ENCODE results near the gene GPC4. TPM values are rescaled to one million over a fixed set of nuclear protein-coding genes. Genes with fewer than 3 reads are reported as not detected.

The GPC4 gene
- total RNA-seq, 1 donor from 2014 or later = 86.4 TPM

DNA sequence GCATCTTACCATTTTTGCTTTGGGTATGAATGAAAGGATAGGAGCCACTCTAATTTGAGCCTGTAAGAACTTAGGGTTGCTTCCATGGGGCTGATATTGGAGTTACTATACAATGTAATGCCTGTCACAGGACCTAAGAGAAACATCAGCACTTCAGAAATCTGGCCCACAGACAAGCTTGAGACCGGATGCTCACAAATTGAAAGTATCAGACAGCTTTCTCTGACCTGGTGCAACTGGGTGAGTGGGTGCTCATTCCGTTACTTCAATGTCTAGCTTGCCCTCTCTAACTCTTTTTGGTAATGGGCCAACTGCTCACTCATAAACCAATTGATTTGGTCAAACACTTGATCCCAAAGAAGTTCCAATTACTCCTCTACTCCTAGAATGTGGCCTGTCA, 62.1 kb downstream of the GPC4 start:
- TF ChIP-seq CTCF (IDR thresholded peaks at IDR 0.05; ENCODE audit: insufficient read depth, low read depth, low read length) (no peak), EZH2 (IDR thresholded peaks at IDR 0.05; ENCODE audit: insufficient read depth, low read length) (no peak)
- H3K27ac ChIP-seq (ENCODE audit: low read depth, low read length) = no peak overlapping the region
- no peak overlapping the region for H3K4me3 Mint-ChIP-seq (ENCODE audit: unreplicated experiment)

DNA sequence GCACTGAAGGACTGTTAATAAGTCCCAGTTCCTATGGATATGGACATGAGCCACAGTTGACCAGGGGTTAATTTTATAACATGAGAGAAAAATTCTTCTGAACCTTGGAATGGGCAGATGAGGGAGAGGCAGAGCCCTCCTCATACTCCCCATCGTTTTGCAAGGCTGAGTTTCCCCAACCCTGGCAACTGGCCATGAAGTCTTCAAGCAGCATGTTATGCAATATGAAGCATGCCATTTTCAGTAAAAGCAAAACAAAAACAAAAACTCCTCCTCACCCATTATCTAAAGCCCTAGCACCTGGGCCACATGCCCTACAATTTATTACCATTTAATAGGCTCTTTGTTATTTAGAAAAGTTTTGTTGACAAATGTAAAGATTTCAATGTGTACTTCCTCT, 64.5 kb downstream of the GPC4 start:
- Histone ChIP-seq H4K20me1 (ENCODE audit: insufficient read depth, low read length) (no peaks in the 10 kb centered on the region), H3K4me2 (ENCODE audit: low read length) (no peak overlapping the region), H3K27ac (ENCODE audit: low read depth, low read length) (no peak overlapping the region), H3K4me3 (ENCODE audit: insufficient read depth, low read depth, low read length) (no peak overlapping the region), H2AFZ (ENCODE audit: low read depth, low read length) (no peak overlapping the region), H3K27me3 (ENCODE audit: insufficient read depth, low read length) (no peaks in the 10 kb centered on the region), H3K9me3 (ENCODE audit: insufficient read depth, low read depth, low read length) (no peaks in the 10 kb centered on the region), H3K36me3 (ENCODE audit: insufficient read depth, low read length) (no peaks in the 10 kb centered on the region), H3K9ac (ENCODE audit: low read length) (no peak overlapping the region), H3K4me1 (ENCODE audit: insufficient read depth, low read length) (no peaks in the 10 kb centered on the region), H3K79me2 (ENCODE audit: insufficient read depth, low read length) (peaks cover 6% of the 10 kb centered on the region)
- Mint-ChIP-seq H3K27ac (ENCODE audit: unreplicated experiment) (no peak overlapping the region), H3K9me3 (ENCODE audit: unreplicated experiment) (no peaks in the 10 kb centered on the region), H3K36me3 (ENCODE audit: low read depth, unreplicated experiment) (no peaks in the 10 kb centered on the region), H3K4me3 (ENCODE audit: unreplicated experiment) (no peak overlapping the region), H3K4me1 (ENCODE audit: low read depth, unreplicated experiment) (peaks cover 2% of the 10 kb centered on the region), H3K27me3 (ENCODE audit: low read depth, unreplicated experiment) (no peaks in the 10 kb centered on the region)
- DNase-seq (ENCODE audit: low read depth) = no peak
- TF ChIP-seq CTCF (IDR thresholded peaks at IDR 0.05; ENCODE audit: insufficient read depth, low read depth, low read length) (no peak), EZH2 (IDR thresholded peaks at IDR 0.05; ENCODE audit: insufficient read depth, low read length) (no peak)
- no peak for FAIRE-seq

More for the DNA sequence above, 62.1 kb downstream of the GPC4 start:
- no peak overlapping the region for H3K4me2 ChIP-seq (ENCODE audit: low read length)
- H4K20me1 ChIP-seq (ENCODE audit: insufficient read depth, low read length) = no peaks in the 10 kb centered on the region
- no peak overlapping the region for H3K4me3 ChIP-seq (ENCODE audit: insufficient read depth, low read depth, low read length)
- DNase-seq (ENCODE audit: low read depth) (no peak), FAIRE-seq (peak; percentile 9)
- no peak overlapping the region for H3K9ac ChIP-seq (ENCODE audit: low read length)
- no peaks in the 10 kb centered on the region for H3K27me3 ChIP-seq (ENCODE audit: insufficient read depth, low read length)
- no peak overlapping the region for H2AFZ ChIP-seq (ENCODE audit: low read depth, low read length)
- Mint-ChIP-seq H3K27me3 (ENCODE audit: low read depth, unreplicated experiment) (no peaks in the 10 kb centered on the region), H3K4me1 (ENCODE audit: low read depth, unreplicated experiment) (peaks cover 2% of the 10 kb centered on the region), H3K9me3 (ENCODE audit: unreplicated experiment) (no peaks in the 10 kb centered on the region), H3K36me3 (ENCODE audit: low read depth, unreplicated experiment) (peaks cover 3% of the 10 kb centered on the region), H3K27ac (ENCODE audit: unreplicated experiment) (no peak overlapping the region)
- no peaks in the 10 kb centered on the region for H3K79me2 ChIP-seq (ENCODE audit: insufficient read depth, low read length)
- H3K36me3 ChIP-seq (ENCODE audit: insufficient read depth, low read length) = no peaks in the 10 kb centered on the region
- no peaks in the 10 kb centered on the region for H3K9me3 ChIP-seq (ENCODE audit: insufficient read depth, low read depth, low read length)
- H3K4me1 ChIP-seq (ENCODE audit: insufficient read depth, low read length) = no peaks in the 10 kb centered on the region

GRCh38 chrX:133346026-133346425, 69.3 kb downstream of the GPC4 start:
- no peaks in the 10 kb centered on the region for H3K27me3 Mint-ChIP-seq (ENCODE audit: low read depth, unreplicated experiment)
- Histone ChIP-seq H3K27me3 (ENCODE audit: insufficient read depth, low read length) (no peaks in the 10 kb centered on the region), H3K4me3 (ENCODE audit: insufficient read depth, low read depth, low read length) (no peak overlapping the region), H3K4me1 (ENCODE audit: insufficient read depth, low read length) (no peaks in the 10 kb centered on the region), H3K27ac (ENCODE audit: low read depth, low read length) (no peak overlapping the region), H3K9me3 (ENCODE audit: insufficient read depth, low read depth, low read length) (no peaks in the 10 kb centered on the region), H4K20me1 (ENCODE audit: insufficient read depth, low read length) (no peaks in the 10 kb centered on the region), H2AFZ (ENCODE audit: low read depth, low read length) (no peak overlapping the region), H3K4me2 (ENCODE audit: low read length) (no peak overlapping the region), H3K79me2 (ENCODE audit: insufficient read depth, low read length) (peaks cover 6% of the 10 kb centered on the region), H3K36me3 (ENCODE audit: insufficient read depth, low read length) (no peaks in the 10 kb centered on the region), H3K9ac (ENCODE audit: low read length) (no peak overlapping the region)
- H3K36me3 Mint-ChIP-seq (ENCODE audit: low read depth, unreplicated experiment) = no peaks in the 10 kb centered on the region
- no peak overlapping the region for H3K4me3 Mint-ChIP-seq (ENCODE audit: unreplicated experiment)
- FAIRE-seq (peak; percentile 41), DNase-seq (ENCODE audit: low read depth) (no peak)
- H3K27ac Mint-ChIP-seq (ENCODE audit: unreplicated experiment) = no peak overlapping the region
- H3K9me3 Mint-ChIP-seq (ENCODE audit: unreplicated experiment) = no peaks in the 10 kb centered on the region
- peaks cover 4% of the 10 kb centered on the region for H3K4me1 Mint-ChIP-seq (ENCODE audit: low read depth, unreplicated experiment)
- TF ChIP-seq CTCF (IDR thresholded peaks at IDR 0.05; ENCODE audit: insufficient read depth, low read depth, low read length) = no peak
- TF ChIP-seq EZH2 (IDR thresholded peaks at IDR 0.05; ENCODE audit: insufficient read depth, low read length) = no peak

All from astrocyte (in vitro differentiated cells and primary cell).